HEK293T (cell line): ENCODE results near the gene NDUFS6.
A peak's percentile ranks its signal among the peaks of the same experiment; 100 is the strongest.
"Not testable (repeated sequence)": the region's sequence is repeated elsewhere in the genome, so short reads cannot be mapped to it uniquely, and the experiment has no call there.

Source experiments
- CTCF ChIA-PET: fragments of 350-600 bp; formaldehyde crosslinking; extraction: SDS; loops from one replicate; lab custom pipeline; 2021; ENCODE audit warnings: antibody characterized with exemption, inconsistent platforms; lab: Yijun Ruan, JAX
- POLR2A ChIA-PET: fragments of 350-600 bp; formaldehyde crosslinking; extraction: SDS; loops from one replicate; lab custom pipeline; 2020; ENCODE audit warnings: antibody characterized with exemption, inconsistent platforms; lab: Yijun Ruan, JAX
- DNase-seq: peaks from one replicate; pipeline ENCODE4 v3.0.0; 2012; ENCODE audit warnings: mixed read lengths; ENCODE audit errors: extremely low spot score
- ARNT ChIP-seq: fragments of 450-650 bp; IDR thresholded peaks from 2 replicates; pipeline ENCODE4 v1.6.1; 2017; ENCODE audit warnings: mild to moderate bottlenecking
- BHLHE40 ChIP-seq: fragments of 450-650 bp; IDR thresholded peaks from 2 replicates; pipeline ENCODE4 v1.6.1; 2016; ENCODE audit warnings: mild to moderate bottlenecking, moderate library complexity, borderline replicate concordance
- CTBP1 ChIP-seq: fragments of 450-650 bp; IDR thresholded peaks from 2 replicates; pipeline ENCODE4 v1.6.1; 2016; ENCODE audit warnings: borderline replicate concordance
- ELF4 ChIP-seq: fragments of 450-650 bp; IDR thresholded peaks from 2 replicates; pipeline ENCODE4 v1.6.1; 2017; ENCODE audit warnings: antibody characterized with exemption
- FOXA1 ChIP-seq: fragments of 450-650 bp; IDR thresholded peaks from 2 replicates; pipeline ENCODE4 v1.6.1; 2016; ENCODE audit warnings: mild to moderate bottlenecking
- FOXK2 ChIP-seq: fragments of 450-650 bp; IDR thresholded peaks from 2 replicates; pipeline ENCODE4 v1.6.1; 2016; ENCODE audit warnings: mild to moderate bottlenecking
- FOXM1 ChIP-seq: fragments of 450-650 bp; IDR thresholded peaks from 2 replicates; pipeline ENCODE4 v1.6.1; 2017; ENCODE audit warnings: mild to moderate bottlenecking, borderline replicate concordance
- HDGF ChIP-seq: fragments of 450-650 bp; IDR thresholded peaks from 2 replicates; pipeline ENCODE4 v1.6.1; 2017; ENCODE audit warnings: antibody characterized with exemption, borderline replicate concordance
- L3MBTL2 ChIP-seq: fragments of 450-650 bp; conservative IDR thresholded peaks from 2 replicates; pipeline ENCODE4 v1.6.1; 2016; ENCODE audit warnings: mild to moderate bottlenecking
- LEF1 ChIP-seq: fragments of 450-650 bp; IDR thresholded peaks from 2 replicates; pipeline ENCODE4 v1.6.1; 2017; ENCODE audit warnings: mild to moderate bottlenecking, borderline replicate concordance
- NFRKB ChIP-seq: fragments of 450-650 bp; IDR thresholded peaks from 2 replicates; pipeline ENCODE4 v1.6.1; 2016; ENCODE audit warnings: mild to moderate bottlenecking, moderate library complexity
- PKNOX1 ChIP-seq: fragments of 450-650 bp; IDR thresholded peaks from 2 replicates; pipeline ENCODE4 v1.6.1; 2016
- SP1 ChIP-seq: fragments of 450-650 bp; IDR thresholded peaks from 2 replicates; pipeline ENCODE4 v1.6.1; 2017
- SUZ12 ChIP-seq: fragments of 450-650 bp; IDR thresholded peaks from 2 replicates; pipeline ENCODE4 v1.6.1; 2016; ENCODE audit warnings: mild to moderate bottlenecking
- TARDBP ChIP-seq: fragments of 450-650 bp; IDR thresholded peaks from 2 replicates; pipeline ENCODE4 v1.6.1; 2016
- ZNF384 ChIP-seq: fragments of 450-650 bp; IDR thresholded peaks from 2 replicates; pipeline ENCODE4 v1.6.1; 2016

Gene NDUFS6

GRCh38 chr5:1797103-1797800 lies 4.0 kb upstream of the NDUFS6 start:
- DNase-seq = no peak
- TF ChIP-seq NFRKB = no peak
- TF ChIP-seq ARNT = no peak
- TF ChIP-seq PKNOX1 = no peak
- no peak for TF ChIP-seq SP1
- no peak for TF ChIP-seq L3MBTL2
- no peak for TF ChIP-seq FOXA1
- no peak for TF ChIP-seq FOXM1
- no peak for TF ChIP-seq BHLHE40
- TF ChIP-seq CTBP1 = no peak
- TF ChIP-seq FOXK2 = no peak
- TF ChIP-seq ZNF384 = no peak
- no peak for TF ChIP-seq TARDBP
- TF ChIP-seq LEF1 = no peak
- no peak for TF ChIP-seq HDGF
- TF ChIP-seq SUZ12 = no peak
- no peak for TF ChIP-seq ELF4
- POLR2A ChIA-PET = no interaction called here
- CTCF ChIA-PET = no interaction called here

- CTCF ChIA-PET = no interaction called here
- TF ChIP-seq PKNOX1 (no peak), CTBP1 (no peak), SUZ12 (no peak), L3MBTL2 (no peak), HDGF (no peak), ELF4 (no peak), FOXK2 (no peak), BHLHE40 (no peak), ZNF384 (no peak)
- POLR2A ChIA-PET = no interaction called here
- no peak for DNase-seq
Measured at GRCh38 chr5:1797855-1798254, 3.4 kb upstream of the NDUFS6 start.

DNA sequence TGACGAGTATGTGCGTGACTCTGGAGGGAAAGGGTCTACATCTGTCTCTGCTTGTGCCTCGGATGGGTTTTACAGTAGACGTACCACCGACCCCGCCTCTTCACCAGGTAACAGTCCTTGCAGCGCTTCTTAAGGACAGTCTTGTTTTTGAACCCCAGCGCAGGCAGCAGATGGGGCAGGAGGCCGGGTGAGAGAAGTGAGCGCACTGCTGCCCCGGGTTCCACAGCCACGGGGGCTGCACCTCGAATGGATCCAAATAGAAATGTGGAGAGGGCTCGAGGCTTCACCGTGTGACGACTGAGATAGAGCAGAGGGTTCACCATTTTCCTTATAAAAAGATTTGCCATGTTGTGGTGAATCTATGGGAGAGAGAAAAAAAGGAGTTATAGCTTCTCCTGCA lies 2.6 kb upstream of the NDUFS6 start:
- DNase-seq, CTCF ChIA-PET: not testable (repeated sequence)
- POLR2A ChIA-PET = interaction anchor here (0.9 kb wide), 1 partner anchor 85 kb away, joined by 3 read pairs; no protein-coding TSS in a partner anchor

GRCh38 chr5:1799110-1799601 lies 2.1 kb upstream of the NDUFS6 start:
- ChIA-PET CTCF (no interaction called here), POLR2A (interaction anchor here (0.9 kb wide), 1 partner anchor 85 kb away, joined by 3 read pairs; no protein-coding TSS in a partner anchor)
- peak; percentile 25 for DNase-seq
- TF ChIP-seq SUZ12 (no peak), ZNF384 (no peak), FOXA1 (no peak), L3MBTL2 (no peak), TARDBP (no peak), PKNOX1 (no peak), ARNT (no peak), LEF1 (no peak), SP1 (no peak), HDGF (no peak), NFRKB (no peak), FOXK2 (no peak), FOXM1 (no peak), BHLHE40 (no peak), ELF4 (no peak), CTBP1 (no peak)

DNA sequence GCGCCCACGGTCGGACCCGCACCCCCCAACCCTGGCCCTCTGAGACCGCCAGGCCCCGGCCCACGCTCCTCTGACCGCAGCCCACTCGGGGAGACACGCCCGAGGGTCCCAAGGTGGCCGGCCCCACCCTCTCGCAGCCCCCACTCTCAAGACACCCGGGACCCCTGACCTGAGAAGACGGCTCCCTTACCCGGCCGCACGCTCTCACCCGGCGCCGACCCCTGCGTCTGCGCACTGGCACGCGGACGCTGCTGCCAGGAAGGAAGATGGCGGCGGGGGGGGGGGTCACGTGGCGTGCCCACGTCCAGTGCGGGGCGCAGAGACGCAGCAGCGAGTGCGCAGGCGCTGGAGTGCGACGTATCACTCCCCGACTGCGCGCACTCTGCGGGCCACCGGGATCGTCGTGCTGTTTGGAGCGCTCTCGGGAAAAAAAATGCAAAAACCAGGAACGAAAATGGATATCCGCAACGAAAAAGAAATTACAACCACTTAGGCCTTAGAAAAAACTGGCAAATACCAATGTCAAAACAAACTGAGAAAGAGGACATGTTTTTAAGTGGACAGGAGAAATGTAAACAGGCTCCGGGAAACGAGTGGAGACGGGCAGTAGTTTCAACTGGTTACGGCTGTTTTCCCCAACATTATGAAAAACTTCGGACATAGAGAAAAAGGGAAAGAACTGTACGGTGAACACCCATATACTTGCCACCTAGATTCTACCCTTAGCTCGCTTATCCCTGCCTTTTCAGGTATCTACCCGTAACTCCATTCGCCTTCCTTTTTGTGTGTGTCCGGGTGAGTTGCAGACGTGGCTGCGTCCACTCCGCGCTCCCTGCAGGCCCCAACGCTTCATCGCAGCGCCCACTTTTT lies 1.4 kb upstream of the NDUFS6 start, which contains the start of gene MRPL36:
Gene MRPL36 (minus strand): TSS at position 236 of the 870 bp plus-strand sequence. CDS start 902 bp downstream, outside the sequence.
- peak; percentile 96 for DNase-seq
- ChIA-PET POLR2A (interaction anchor here (0.6 to 1.9 kb wide), 12 partner anchors 9 to 208 kb away, joined by 3 to 8 read pairs (median 3); no protein-coding TSS in a partner anchor), CTCF (no interaction called here)
- TF ChIP-seq L3MBTL2 (peak; percentile 57), TARDBP (no peak)
